NCI-H345 treated with DMSO at 0.1 percent for 48 hours (cell line): ENCODE results near the gene SDK2.
A peak's percentile ranks its signal among the peaks of the same experiment; 100 is the strongest.

ENCODE experiments used
- DNase-seq: peaks from one replicate; lab custom pipeline; 2025; ENCODE audit not compliant: unreplicated experiment; lab: John Stamatoyannopoulos, UW

Gene SDK2

GRCh38 chr17:73519011-73519410 lies 125.2 kb downstream of the SDK2 start:
- DNase-seq: no peak

- DNase-seq: no peak
Observed at GRCh38 chr17:73516431-73516830, 127.8 kb downstream of the SDK2 start.

- DNase-seq: no peak
Observed at GRCh38 chr17:73514146-73514863, 129.9 kb downstream of the SDK2 start.

GRCh38 chr17:73513426-73513825 lies 130.8 kb downstream of the SDK2 start:
- DNase-seq: no peak

GRCh38 chr17:73511719-73512115 lies 132.5 kb downstream of the SDK2 start:
- DNase-seq: no peak

GRCh38 chr17:73510981-73511718 lies 133.1 kb downstream of the SDK2 start:
- DNase-seq: peak; percentile 75

GRCh38 chr17:73508931-73509605 lies 135.2 kb downstream of the SDK2 start:
- no peak for DNase-seq

GRCh38 chr17:73508057-73508930 lies 136.0 kb downstream of the SDK2 start:
- DNase-seq: no peak

GRCh38 chr17:73506470-73507435 lies 137.5 kb downstream of the SDK2 start:
- no peak for DNase-seq

GRCh38 chr17:73503560-73503959 lies 140.7 kb downstream of the SDK2 start:
- DNase-seq: no peak

GRCh38 chr17:73500414-73500999 lies 143.7 kb downstream of the SDK2 start:
- no peak for DNase-seq

- no peak for DNase-seq
Observed at GRCh38 chr17:73498886-73499554, 145.2 kb downstream of the SDK2 start.

- DNase-seq: no peak
Observed at GRCh38 chr17:73498176-73498575, 146.1 kb downstream of the SDK2 start.

- DNase-seq: no peak
Observed at GRCh38 chr17:73497721-73498120, 146.5 kb downstream of the SDK2 start.

GRCh38 chr17:73496232-73496631 lies 148.0 kb downstream of the SDK2 start:
- DNase-seq: no peak

GRCh38 chr17:73495641-73496040 lies 148.6 kb downstream of the SDK2 start:
- DNase-seq: no peak

- no peak for DNase-seq
Observed at GRCh38 chr17:73494950-73495349, 149.3 kb downstream of the SDK2 start.

- DNase-seq: no peak
Observed at GRCh38 chr17:73493956-73494926, 150.0 kb downstream of the SDK2 start.
